HCT116 (cell line): ENCODE results near the gene ANGPTL3. TPM values are rescaled to one million over a fixed set of nuclear protein-coding genes. Genes with fewer than 3 reads are reported as not detected.

Experiments
- ATAC-seq: fragments of 200-7000 bp; cut with Tn5 transposase; 2 replicates; pipeline ENCODE4 v1.9.1; 2020; ENCODE audit warnings: mild to moderate bottlenecking, moderate library complexity
- BruUV-seq: library from RNA; stranded (reverse); fragments of 400-500 nt; replicated peaks from 2 replicates; lab custom pipeline; 2021; lab: Mats Ljungman, UMichigan
- CTCF ChIA-PET: fragments of 300-600 bp; sonication (Branson Sonifier 250); formaldehyde crosslinking; loops from one replicate; lab custom pipeline; 2021; ENCODE audit warnings: antibody characterized with exemption; lab: Charles Lee
- POLR2A ChIA-PET: fragments of 300-600, 350-600 bp; sonication (Branson Sonifier 250); formaldehyde crosslinking; loops from one replicate; lab custom pipeline; 2021; ENCODE audit warnings: antibody characterized with exemption; lab: Charles Lee
- RAD21 ChIA-PET, 2 experiments: fragments of 300-600 bp; sonication (Branson Sonifier 250); formaldehyde crosslinking; loops; one replicate each; lab custom pipeline; 2023; ENCODE audit warnings: low total read pairs in 2 of 2; ENCODE audit not compliant: uncharacterized antibody in 2 of 2, unreplicated experiment in 2 of 2, low non-redundant PET in 1 of 2; lab: Charles Lee
- DNase-seq: peaks from one replicate; pipeline ENCODE4 v3.0.0-alpha.2; 2010; ENCODE audit warnings: low read depth, low spot score
- H2AFZ ChIP-seq: fragments of 200-600 bp; shearing (Covaris generic), sonication (generic); 2 replicates; pipeline ENCODE4 v1.6.1; 2017; ENCODE audit warnings: low read depth, mixed run types, mixed read lengths, antibody characterized with exemption, low read length; ENCODE audit not compliant: poor library complexity, severe bottlenecking
- H3K27ac ChIP-seq: 2 replicates; pipeline ENCODE4 v1.5.1; 2012; ENCODE audit warnings: low read depth, low read length
- H3K27me3 ChIP-seq: fragments of 200-600 bp; sonication (generic); 2 replicates; pipeline ENCODE4 v1.6.1; 2016; ENCODE audit warnings: mixed run types, low read length, mixed read lengths; ENCODE audit not compliant: insufficient read depth
- H3K36me3 ChIP-seq, 2 experiments: fragments of 200-500 bp in 1 of 2; fragments of 200-600 bp in 1 of 2; sonication (Bioruptor generic) in 1 of 2; sonication (generic) in 1 of 2; 2 replicates each; pipeline versions ENCODE4 v1.5.1 to v1.6.1; 2014 to 2016; ENCODE audit warnings: low read length in 2 of 2, inconsistent platforms in 1 of 2, mixed read lengths in 1 of 2, mixed run types in 1 of 2; ENCODE audit not compliant: insufficient read depth in 2 of 2, control insufficient read depth in 1 of 2
- H3K4me1 ChIP-seq, 2 experiments: fragments of 200-600 bp in 1 of 2; sonication (generic) in 1 of 2; 2 replicates each; pipeline versions ENCODE4 v1.5.1 to v1.6.1; 2012 to 2017; ENCODE audit warnings: low read length in 2 of 2, inconsistent platforms in 1 of 2, mild to moderate bottlenecking in 1 of 2, mixed read lengths in 1 of 2, mixed run types in 1 of 2, moderate library complexity in 1 of 2; ENCODE audit not compliant: insufficient read depth in 2 of 2, control insufficient read depth in 1 of 2
- H3K4me2 ChIP-seq: fragments of 200-600 bp; sonication (generic); 2 replicates; pipeline ENCODE4 v1.6.1; 2017; ENCODE audit warnings: mixed run types, low read length, mixed read lengths
- H3K4me3 ChIP-seq, 2 experiments: fragments of 200-600 bp in 1 of 2; sonication (generic) in 1 of 2; replicated peaks in 1 of 2; 2 replicates each; pipeline ENCODE4 v1.5.1; 2011 to 2016; ENCODE audit warnings: low read length in 2 of 2, control low read depth in 1 of 2, low read depth in 1 of 2, mild to moderate bottlenecking in 1 of 2, mixed read lengths in 1 of 2, mixed run types in 1 of 2
- H3K79me2 ChIP-seq: fragments of 200-600 bp; sonication (generic); 2 replicates; pipeline ENCODE4 v1.6.1; 2017; ENCODE audit warnings: mild to moderate bottlenecking, mixed run types, low read length, moderate library complexity, mixed read lengths; ENCODE audit not compliant: insufficient read depth
- H3K9ac ChIP-seq: fragments of 200-600 bp; sonication (generic); 2 replicates; pipeline ENCODE4 v1.6.1; 2016; ENCODE audit warnings: low read length, mixed read lengths
- H3K9me2 ChIP-seq: fragments of 200-600 bp; sonication (generic), shearing (Covaris generic); 2 replicates; pipeline ENCODE4 v1.6.1; 2017; ENCODE audit warnings: mixed run types, mild to moderate bottlenecking, moderate library complexity; ENCODE audit not compliant: insufficient read depth
- H3K9me3 ChIP-seq, 2 experiments: fragments of 200-500 bp in 1 of 2; fragments of 200-600 bp in 1 of 2; sonication (Bioruptor generic) in 1 of 2; sonication (generic) in 1 of 2; 2 replicates each; pipeline ENCODE4 v1.6.1; 2014 to 2017; ENCODE audit warnings: low read length in 2 of 2, mixed read lengths in 2 of 2, inconsistent platforms in 1 of 2, low read depth in 1 of 2, mild to moderate bottlenecking in 1 of 2, mixed run types in 1 of 2, moderate library complexity in 1 of 2; ENCODE audit not compliant: control insufficient read depth in 1 of 2, insufficient read depth in 1 of 2
- H4K20me1 ChIP-seq: fragments of 200-600 bp; sonication (generic), shearing (Covaris generic); 2 replicates; pipeline ENCODE4 v1.6.1; 2017; ENCODE audit warnings: mixed run types, mild to moderate bottlenecking, moderate library complexity; ENCODE audit not compliant: insufficient read depth
- CBX3 ChIP-seq: IDR thresholded peaks from 2 replicates; pipeline ENCODE4 v1.6.1; 2012; ENCODE audit warnings: low read depth
- CEBPB ChIP-seq: IDR thresholded peaks from 2 replicates; pipeline ENCODE4 v1.6.1; 2012; ENCODE audit warnings: low read depth
- EGR1 ChIP-seq: IDR thresholded peaks from 2 replicates; pipeline ENCODE4 v1.6.1; 2012; ENCODE audit warnings: low read depth
- ELF1 ChIP-seq: IDR thresholded peaks from 2 replicates; pipeline ENCODE4 v1.6.1; 2012; ENCODE audit warnings: low read depth, borderline replicate concordance
- EZH2phosphoT487 ChIP-seq: fragments of 200-600 bp; IDR thresholded peaks from 2 replicates; pipeline ENCODE4 v1.6.1; 2018; ENCODE audit warnings: antibody characterized with exemption, borderline replicate concordance
- POLR2A ChIP-seq: IDR thresholded peaks from 2 replicates; pipeline ENCODE4 v1.7.0; 2011; ENCODE audit warnings: borderline replicate concordance; ENCODE audit not compliant: insufficient read depth, insufficient read length; ENCODE audit errors: extremely low read depth
- RAD21 ChIP-seq: IDR thresholded peaks from 2 replicates; pipeline ENCODE4 v1.6.1; 2012; ENCODE audit warnings: low read depth, mild to moderate bottlenecking
- SP1 ChIP-seq: IDR thresholded peaks from 2 replicates; pipeline ENCODE4 v1.6.1; 2012; ENCODE audit warnings: low read depth
- SRF ChIP-seq: IDR thresholded peaks from 2 replicates; pipeline ENCODE4 v1.6.1; 2012; ENCODE audit warnings: low read depth
- TCF7L2 ChIP-seq: IDR thresholded peaks from 2 replicates; pipeline ENCODE4 v1.7.0; 2011; ENCODE audit warnings: borderline replicate concordance, inconsistent platforms; ENCODE audit not compliant: insufficient read depth, insufficient read length; ENCODE audit errors: extremely low read depth
- ZFX ChIP-seq: fragments of 450-650 bp; IDR thresholded peaks from 2 replicates; pipeline ENCODE4 v1.6.1; 2017
- intact Hi-C: fragments of 100-400 bp; cut with micrococcal nuclease; formaldehyde crosslinking; loops from 2 replicates; pipeline ENCODE4 v1.10.0; 2022
- total RNA-seq: library from RNA; stranded (reverse); gene quantifications from one replicate; pipeline ENCODE4 v1.2.1, GENCODE V29; 2021; ENCODE audit not compliant: unreplicated experiment
- TF ChIP-seq, protein P1 (sequence below), 3 experiments: fragments of 200-600 bp in 1 of 3; sonication (generic) in 1 of 3; IDR thresholded peaks in 2 of 3; conservative IDR thresholded peaks in 1 of 3; 2 replicates each; pipeline ENCODE4 v1.5.1; 2012 to 2017; ENCODE audit warnings: low read depth in 2 of 3, low read length in 2 of 3, antibody characterized with exemption in 1 of 3, borderline replicate concordance in 1 of 3, control low read depth in 1 of 3, mild to moderate bottlenecking in 1 of 3, mixed read lengths in 1 of 3, mixed run types in 1 of 3, moderate library complexity in 1 of 3; ENCODE audit not compliant: insufficient read depth in 1 of 3
- TF ChIP-seq, protein P2 (sequence below): IDR thresholded peaks from 2 replicates; pipeline ENCODE4 v1.6.1; 2011; ENCODE audit warnings: mild to moderate bottlenecking, low read length, moderate library complexity; ENCODE audit not compliant: insufficient replicate concordance; ENCODE audit errors: extremely low read depth

Gene ANGPTL3
- total RNA-seq, 1 experiment from 2014 or later = 0.07 TPM

DNA sequence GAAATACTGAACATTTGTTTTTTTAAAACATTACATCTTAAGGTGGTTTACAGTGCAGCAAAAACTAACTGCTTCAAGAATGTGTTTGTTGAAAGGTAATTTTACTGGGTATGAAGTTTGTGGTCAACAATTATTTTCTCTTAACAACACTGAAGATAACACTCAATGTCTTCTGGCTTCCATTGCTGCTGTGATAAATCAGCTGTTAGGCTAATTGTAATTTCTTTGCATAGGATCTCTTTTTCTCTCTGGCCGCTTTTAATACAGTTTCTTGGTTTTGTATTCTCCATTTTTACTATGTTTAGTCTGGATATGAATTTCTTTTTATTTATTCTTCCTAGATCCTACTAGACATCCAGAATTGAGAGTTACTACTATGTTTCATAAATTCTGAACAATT, 46.0 kb downstream of the ANGPTL3 start:
- DNase-seq (no peak), ATAC-seq (no peak)
- H3K27me3 ChIP-seq = no peaks in the 10 kb centered on the region
- H3K9ac ChIP-seq = no peak overlapping the region
- ChIA-PET RAD21 (no interaction called here), POLR2A (no interaction called here), CTCF (no interaction called here)
- no peak overlapping the region for H2AFZ ChIP-seq
- H3K9me3 ChIP-seq = peaks cover 0 to 5% of the 10 kb centered on the region in 2 experiments; a peak in 1 of 4 replicates
- H3K27ac ChIP-seq = no peak overlapping the region
- peaks cover 0 to 5% of the 10 kb centered on the region in 2 experiments; a peak in 2 of 4 replicates for H3K36me3 ChIP-seq
- H3K79me2 ChIP-seq = no peaks in the 10 kb centered on the region
- TF ChIP-seq SP1 = no peak
- no peak for TF ChIP-seq CBX3
- TF ChIP-seq, protein P1, sequence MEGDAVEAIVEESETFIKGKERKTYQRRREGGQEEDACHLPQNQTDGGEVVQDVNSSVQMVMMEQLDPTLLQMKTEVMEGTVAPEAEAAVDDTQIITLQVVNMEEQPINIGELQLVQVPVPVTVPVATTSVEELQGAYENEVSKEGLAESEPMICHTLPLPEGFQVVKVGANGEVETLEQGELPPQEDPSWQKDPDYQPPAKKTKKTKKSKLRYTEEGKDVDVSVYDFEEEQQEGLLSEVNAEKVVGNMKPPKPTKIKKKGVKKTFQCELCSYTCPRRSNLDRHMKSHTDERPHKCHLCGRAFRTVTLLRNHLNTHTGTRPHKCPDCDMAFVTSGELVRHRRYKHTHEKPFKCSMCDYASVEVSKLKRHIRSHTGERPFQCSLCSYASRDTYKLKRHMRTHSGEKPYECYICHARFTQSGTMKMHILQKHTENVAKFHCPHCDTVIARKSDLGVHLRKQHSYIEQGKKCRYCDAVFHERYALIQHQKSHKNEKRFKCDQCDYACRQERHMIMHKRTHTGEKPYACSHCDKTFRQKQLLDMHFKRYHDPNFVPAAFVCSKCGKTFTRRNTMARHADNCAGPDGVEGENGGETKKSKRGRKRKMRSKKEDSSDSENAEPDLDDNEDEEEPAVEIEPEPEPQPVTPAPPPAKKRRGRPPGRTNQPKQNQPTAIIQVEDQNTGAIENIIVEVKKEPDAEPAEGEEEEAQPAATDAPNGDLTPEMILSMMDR (IDR thresholded peaks at IDR 0.05 in 2 of 3, conservative IDR thresholded peaks at IDR 0.05 in 1 of 3; ENCODE audit: borderline replicate concordance in 1 of 3, insufficient read depth in 1 of 3, low read depth in 2 of 3, low read length in 2 of 3) = no peak
- no peak for TF ChIP-seq EZH2phosphoT487
- TF ChIP-seq RAD21 = no peak
- TF ChIP-seq POLR2A = no peak
- TF ChIP-seq CEBPB = no peak
- TF ChIP-seq ELF1 = no peak
- TF ChIP-seq, protein P2, sequence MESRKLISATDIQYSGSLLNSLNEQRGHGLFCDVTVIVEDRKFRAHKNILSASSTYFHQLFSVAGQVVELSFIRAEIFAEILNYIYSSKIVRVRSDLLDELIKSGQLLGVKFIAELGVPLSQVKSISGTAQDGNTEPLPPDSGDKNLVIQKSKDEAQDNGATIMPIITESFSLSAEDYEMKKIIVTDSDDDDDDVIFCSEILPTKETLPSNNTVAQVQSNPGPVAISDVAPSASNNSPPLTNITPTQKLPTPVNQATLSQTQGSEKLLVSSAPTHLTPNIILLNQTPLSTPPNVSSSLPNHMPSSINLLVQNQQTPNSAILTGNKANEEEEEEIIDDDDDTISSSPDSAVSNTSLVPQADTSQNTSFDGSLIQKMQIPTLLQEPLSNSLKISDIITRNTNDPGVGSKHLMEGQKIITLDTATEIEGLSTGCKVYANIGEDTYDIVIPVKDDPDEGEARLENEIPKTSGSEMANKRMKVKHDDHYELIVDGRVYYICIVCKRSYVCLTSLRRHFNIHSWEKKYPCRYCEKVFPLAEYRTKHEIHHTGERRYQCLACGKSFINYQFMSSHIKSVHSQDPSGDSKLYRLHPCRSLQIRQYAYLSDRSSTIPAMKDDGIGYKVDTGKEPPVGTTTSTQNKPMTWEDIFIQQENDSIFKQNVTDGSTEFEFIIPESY = no peak
- TF ChIP-seq SRF = no peak
- TF ChIP-seq ZFX = no peak
- no peak for TF ChIP-seq EGR1
- no peak for TF ChIP-seq TCF7L2
- intact Hi-C loops = no loop called here
- H4K20me1 ChIP-seq = no peaks in the 10 kb centered on the region
- H3K9me2 ChIP-seq = no peaks in the 10 kb centered on the region
- H3K4me2 ChIP-seq = no peak overlapping the region
- no peaks in the 10 kb centered on the region for H3K4me1 ChIP-seq
- no TSS peak for BruUV-seq
- H3K4me3 ChIP-seq = no peak overlapping the region
